Heart left ventricle (tissue), 13 donors: ENCODE measurements around the gene TPSAB1.

ENCODE experiments used
- CTCF ChIP-seq, 12 donors: fragments of 200-600 bp; sonication (generic) in 4 of 12; IDR thresholded peaks; one replicate each; pipeline versions ENCODE4 v1.5.0 to v1.8.0; 2018 to 2022; ENCODE audit warnings: antibody characterized with exemption in 12 of 12, mild to moderate bottlenecking in 5 of 12
- POLR2A ChIP-seq, 2 donors: fragments of 450-650 bp; IDR thresholded peaks; one replicate each; pipeline ENCODE4 v1.6.1; 2017; ENCODE audit warnings: antibody characterized with exemption in 2 of 2, mild to moderate bottlenecking in 2 of 2, moderate library complexity in 2 of 2
- donor health status: ischemic (EF 13 %, LVEDD 7.1; RV severe dilation, severe dysfunction).
- donor health status: DM: no; HTN: yes; CAD: no.
- donor health status: DM: no; HTN: no; CAD: no.
- donor health status: ischemic (EF 25% LVEDD 6.9; RV normal size, moderate dysfunction).
- donor health status: ischemic (EF 25% LVEDD 5.7; RV mildly dilated, moderate dysfunction).
- donor health status: ischemic (EF 35%, LVEDD 5.7; RV mildly dilated, moderate dysfunction).
- donor health status: nonischemic (EF 11% LVEDD 7.7; RV severe dilation, severe dysfunction).
- donor health status: DM: yes; HTN: yes; CAD: no.
- donor health status: PGD.
- donor health status: ischemic (EF 29% LVEDD 5.4; RV normal size, mild dysfunction).
- donor health status: nonischemic (EF 23%, LVEDD 6.1; RV moderate dilation, normal function).

- TF ChIP-seq CTCF (IDR thresholded peaks at IDR 0.05), result no peak
- no peak for TF ChIP-seq POLR2A (IDR thresholded peaks at IDR 0.05)
Observed at GRCh38 chr16:1262210-1262845, 21.8 kb downstream of the TPSAB1 start.
